GM23338 (cell line): ENCODE results near the gene ZNF546. TPM values are rescaled to one million over a fixed set of nuclear protein-coding genes. Genes with fewer than 3 reads are reported as not detected.

Experiments used
- ATAC-seq: fragments of 200-7000 bp; cut with Tn5 transposase; 3 replicates; pipeline ENCODE4 v1.9.1; 2020
- DNase-seq: peaks from one replicate; pipeline ENCODE4 v3.0.0-alpha.2; 2015; ENCODE audit warnings: low spot score
- H2AFZ ChIP-seq: fragments of 200-600 bp; sonication (generic); 2 replicates; pipeline ENCODE4 v1.8.0; 2016; ENCODE audit warnings: antibody characterized with exemption, mild to moderate bottlenecking, moderate library complexity
- H3F3A ChIP-seq: fragments of 200-600 bp; sonication (generic); replicated peaks from 2 replicates; pipeline ENCODE4 v1.8.0; 2017; ENCODE audit warnings: antibody characterized with exemption, mixed run types, low read depth
- H3K27ac ChIP-seq: fragments of 200-600 bp; sonication (generic); 2 replicates; pipeline ENCODE4 v1.6.1; 2016; ENCODE audit warnings: low read depth
- H3K27me3 ChIP-seq: fragments of 200-600 bp; sonication (generic); 2 replicates; pipeline ENCODE4 v1.8.0; 2016; ENCODE audit warnings: mild to moderate bottlenecking, mixed run types, moderate library complexity; ENCODE audit not compliant: insufficient read depth
- H3K36me3 ChIP-seq: fragments of 200-600 bp; sonication (generic); 2 replicates; pipeline ENCODE4 v1.8.0; 2016; ENCODE audit warnings: mild to moderate bottlenecking; ENCODE audit not compliant: insufficient read depth
- H3K4me1 ChIP-seq: fragments of 200-600 bp; sonication (generic); 2 replicates; pipeline ENCODE4 v1.8.0; 2016; ENCODE audit warnings: mild to moderate bottlenecking, moderate library complexity; ENCODE audit not compliant: insufficient read depth
- H3K4me2 ChIP-seq: fragments of 200-600 bp; sonication (generic); 2 replicates; pipeline ENCODE4 v1.7.1; 2017; ENCODE audit warnings: mixed run types
- H3K4me3 ChIP-seq: fragments of 200-600 bp; sonication (generic); 2 replicates; pipeline ENCODE4 v1.6.1; 2016; ENCODE audit warnings: mixed run types
- H3K79me2 ChIP-seq: fragments of 200-600 bp; sonication (generic); replicated peaks from 2 replicates; pipeline ENCODE4 v1.8.0; 2017; ENCODE audit warnings: mild to moderate bottlenecking; ENCODE audit not compliant: insufficient read depth
- H3K9me2 ChIP-seq: fragments of 200-600 bp; sonication (generic); 2 replicates; pipeline ENCODE4 v1.8.0; 2017; ENCODE audit not compliant: insufficient read depth
- H4K20me1 ChIP-seq: fragments of 200-600 bp; sonication (generic); replicated peaks from 2 replicates; pipeline ENCODE4 v1.8.0; 2017; ENCODE audit warnings: mild to moderate bottlenecking; ENCODE audit not compliant: insufficient read depth
- H3K27ac Mint-ChIP-seq: 2 replicates; pipeline ENCODE4 v1.8.0; 2020; ENCODE audit warnings: inconsistent platforms, mild to moderate bottlenecking, moderate library complexity, mixed read lengths
- H3K27me3 Mint-ChIP-seq: 3 replicates; pipeline ENCODE4 v1.8.0; 2022; ENCODE audit warnings: low read depth, mild to moderate bottlenecking, moderate library complexity, mixed read lengths, inconsistent platforms; ENCODE audit not compliant: insufficient read depth, poor library complexity
- H3K36me3 Mint-ChIP-seq: 3 replicates; pipeline ENCODE4 v1.8.0; 2021; ENCODE audit warnings: low read depth, mild to moderate bottlenecking, inconsistent platforms, moderate library complexity, mixed read lengths
- H3K4me1 Mint-ChIP-seq: 3 replicates; pipeline ENCODE4 v1.8.0; 2020; ENCODE audit warnings: mild to moderate bottlenecking, inconsistent platforms, mixed read lengths
- H3K4me3 Mint-ChIP-seq: 3 replicates; pipeline ENCODE4 v1.8.0; 2021; ENCODE audit warnings: moderate library complexity, mild to moderate bottlenecking, inconsistent platforms, mixed read lengths
- H3K9me3 Mint-ChIP-seq: 3 replicates; pipeline ENCODE4 v1.8.0; 2020; ENCODE audit warnings: moderate library complexity, mild to moderate bottlenecking, inconsistent platforms, mixed read lengths
- JUNB ChIP-seq: IDR thresholded peaks from one replicate; pipeline ENCODE4 v1.6.1; 2016; ENCODE audit warnings: antibody characterized with exemption; ENCODE audit not compliant: unreplicated experiment
- POLR2AphosphoS5 ChIP-seq: IDR thresholded peaks from 2 replicates; pipeline ENCODE4 v1.6.1; 2016; ENCODE audit warnings: antibody characterized with exemption, low read depth
- STAT1 ChIP-seq: IDR thresholded peaks from one replicate; pipeline ENCODE4 v1.6.1; 2016; ENCODE audit warnings: antibody characterized with exemption; ENCODE audit not compliant: unreplicated experiment
- ZNF331 ChIP-seq: fragments of 250-450 bp; sonication (Bioruptor Pico); IDR thresholded peaks from 2 replicates; pipeline ENCODE4 v1.5.0; 2020; ENCODE audit warnings: low read depth, mild to moderate bottlenecking, moderate library complexity
- ZNF462 ChIP-seq: fragments of 250-450 bp; sonication (Bioruptor Pico); IDR thresholded peaks from 2 replicates; pipeline ENCODE4 v1.5.0; 2020; ENCODE audit warnings: mild to moderate bottlenecking, moderate library complexity
- polyA plus RNA-seq: library from polyadenylated mRNA; unstranded; fragments of >200 nt; fragmentation: Nextera tagmentation; extraction: Ambion mirVana; gene quantifications from 2 replicates; pipeline ENCODE4 v1.2.1, GENCODE V29; 2016
- total RNA-seq: library from RNA; depleted of rRNA; stranded (reverse); fragments of >200 nt; shearing (Covaris generic); gene quantifications from 2 replicates; pipeline ENCODE4 v1.2.3, GENCODE V29; 2014
- TF ChIP-seq, protein P1 (sequence below): IDR thresholded peaks from 2 replicates; pipeline ENCODE4 v1.6.1; 2016; ENCODE audit warnings: antibody characterized with exemption
- TF ChIP-seq, protein P2 (sequence below): IDR thresholded peaks from one replicate; pipeline ENCODE4 v1.6.1; 2018; ENCODE audit warnings: antibody characterized with exemption; ENCODE audit not compliant: unreplicated experiment
- TF ChIP-seq, protein P3 (sequence below), 2 experiments: fragments of 200-600 bp in 1 of 2; sonication (generic) in 1 of 2; conservative IDR thresholded peaks; 2 replicates each; pipeline versions ENCODE4 v1.5.1 to v1.6.1; 2016 to 2017; ENCODE audit warnings: antibody characterized with exemption in 2 of 2, low read depth in 2 of 2, mild to moderate bottlenecking in 2 of 2, moderate library complexity in 1 of 2

ZNF546 gene
- total and polyA plus RNA-seq, 2 experiments from 2014 or later, result 0.38 to 0.95 TPM

DNA sequence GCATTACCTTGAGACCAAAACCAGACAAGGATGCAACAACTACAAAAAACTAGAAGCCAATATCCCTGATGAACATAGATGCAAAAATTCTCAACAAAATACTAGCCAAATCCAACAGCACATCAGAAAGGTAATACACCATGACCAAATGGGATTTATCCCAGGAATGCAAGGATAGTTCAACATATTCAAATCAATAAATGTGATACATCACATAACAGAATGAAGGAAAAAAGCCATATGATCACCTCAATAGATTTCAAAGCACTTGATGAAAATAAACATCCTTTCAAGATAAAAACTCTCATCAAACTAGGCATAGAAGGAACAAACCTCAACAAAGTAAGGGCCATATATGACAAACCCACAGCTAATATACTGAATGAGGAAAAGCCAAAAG, 10.2 kb upstream of the ZNF546 start (continued):
- TF ChIP-seq, protein P1, sequence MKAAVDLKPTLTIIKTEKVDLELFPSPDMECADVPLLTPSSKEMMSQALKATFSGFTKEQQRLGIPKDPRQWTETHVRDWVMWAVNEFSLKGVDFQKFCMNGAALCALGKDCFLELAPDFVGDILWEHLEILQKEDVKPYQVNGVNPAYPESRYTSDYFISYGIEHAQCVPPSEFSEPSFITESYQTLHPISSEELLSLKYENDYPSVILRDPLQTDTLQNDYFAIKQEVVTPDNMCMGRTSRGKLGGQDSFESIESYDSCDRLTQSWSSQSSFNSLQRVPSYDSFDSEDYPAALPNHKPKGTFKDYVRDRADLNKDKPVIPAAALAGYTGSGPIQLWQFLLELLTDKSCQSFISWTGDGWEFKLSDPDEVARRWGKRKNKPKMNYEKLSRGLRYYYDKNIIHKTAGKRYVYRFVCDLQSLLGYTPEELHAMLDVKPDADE, result no peak
- no peak for TF ChIP-seq POLR2AphosphoS5
- no peak for TF ChIP-seq STAT1
- no peak for TF ChIP-seq ZNF331 (CRISPR knock-in tag)
- TF ChIP-seq, protein P2, sequence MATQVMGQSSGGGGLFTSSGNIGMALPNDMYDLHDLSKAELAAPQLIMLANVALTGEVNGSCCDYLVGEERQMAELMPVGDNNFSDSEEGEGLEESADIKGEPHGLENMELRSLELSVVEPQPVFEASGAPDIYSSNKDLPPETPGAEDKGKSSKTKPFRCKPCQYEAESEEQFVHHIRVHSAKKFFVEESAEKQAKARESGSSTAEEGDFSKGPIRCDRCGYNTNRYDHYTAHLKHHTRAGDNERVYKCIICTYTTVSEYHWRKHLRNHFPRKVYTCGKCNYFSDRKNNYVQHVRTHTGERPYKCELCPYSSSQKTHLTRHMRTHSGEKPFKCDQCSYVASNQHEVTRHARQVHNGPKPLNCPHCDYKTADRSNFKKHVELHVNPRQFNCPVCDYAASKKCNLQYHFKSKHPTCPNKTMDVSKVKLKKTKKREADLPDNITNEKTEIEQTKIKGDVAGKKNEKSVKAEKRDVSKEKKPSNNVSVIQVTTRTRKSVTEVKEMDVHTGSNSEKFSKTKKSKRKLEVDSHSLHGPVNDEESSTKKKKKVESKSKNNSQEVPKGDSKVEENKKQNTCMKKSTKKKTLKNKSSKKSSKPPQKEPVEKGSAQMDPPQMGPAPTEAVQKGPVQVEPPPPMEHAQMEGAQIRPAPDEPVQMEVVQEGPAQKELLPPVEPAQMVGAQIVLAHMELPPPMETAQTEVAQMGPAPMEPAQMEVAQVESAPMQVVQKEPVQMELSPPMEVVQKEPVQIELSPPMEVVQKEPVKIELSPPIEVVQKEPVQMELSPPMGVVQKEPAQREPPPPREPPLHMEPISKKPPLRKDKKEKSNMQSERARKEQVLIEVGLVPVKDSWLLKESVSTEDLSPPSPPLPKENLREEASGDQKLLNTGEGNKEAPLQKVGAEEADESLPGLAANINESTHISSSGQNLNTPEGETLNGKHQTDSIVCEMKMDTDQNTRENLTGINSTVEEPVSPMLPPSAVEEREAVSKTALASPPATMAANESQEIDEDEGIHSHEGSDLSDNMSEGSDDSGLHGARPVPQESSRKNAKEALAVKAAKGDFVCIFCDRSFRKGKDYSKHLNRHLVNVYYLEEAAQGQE, result no peak

DNA sequence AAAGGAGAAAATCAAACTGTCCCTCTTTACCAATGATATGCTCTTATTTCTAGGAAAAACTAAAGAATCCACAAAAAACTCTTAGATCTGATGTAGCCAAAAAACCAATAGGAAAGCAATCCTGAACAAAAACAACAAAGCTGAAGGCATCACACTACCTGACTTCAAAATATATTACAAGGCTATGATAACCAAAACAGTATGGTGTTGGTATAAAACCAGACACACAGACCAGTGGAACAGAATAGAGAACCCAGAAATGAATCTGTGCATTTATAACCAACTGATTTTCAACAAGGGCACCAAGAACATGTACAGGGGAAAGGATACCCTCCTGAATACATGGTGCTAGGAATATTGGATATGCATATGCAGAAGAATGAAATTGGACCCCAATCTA, 9.7 kb upstream of the ZNF546 start:
- no peaks in the 10 kb centered on the region for H3K4me1 Mint-ChIP-seq
- H4K20me1 ChIP-seq, result peaks cover 5% of the 10 kb centered on the region; the same call in 1 of the 2 replicates
- H3K9me3 Mint-ChIP-seq, result peaks cover 44% of the 10 kb centered on the region
- H3K4me2 ChIP-seq, result no peak overlapping the region
- ATAC-seq, result no peak
- peaks cover 77% of the 10 kb centered on the region for H3K79me2 ChIP-seq
- H3K27ac ChIP-seq, result no peak overlapping the region
- DNase-seq, result no peak
- peaks cover 52% of the 10 kb centered on the region for H3K36me3 Mint-ChIP-seq
- H3F3A ChIP-seq, result no peaks in the 10 kb centered on the region
- H3K9me2 ChIP-seq, result no peaks in the 10 kb centered on the region
- H3K27me3 ChIP-seq, result no peaks in the 10 kb centered on the region
- H3K27ac Mint-ChIP-seq, result no peak overlapping the region
- no peak overlapping the region for H3K4me3 Mint-ChIP-seq
- peaks cover 3% of the 10 kb centered on the region; the same call in 1 of the 2 replicates for H3K36me3 ChIP-seq
- H2AFZ ChIP-seq, result no peak overlapping the region
- no peak overlapping the region for H3K4me3 ChIP-seq
- H3K4me1 ChIP-seq, result no peaks in the 10 kb centered on the region
- no peaks in the 10 kb centered on the region for H3K27me3 Mint-ChIP-seq
- TF ChIP-seq, protein P3, sequence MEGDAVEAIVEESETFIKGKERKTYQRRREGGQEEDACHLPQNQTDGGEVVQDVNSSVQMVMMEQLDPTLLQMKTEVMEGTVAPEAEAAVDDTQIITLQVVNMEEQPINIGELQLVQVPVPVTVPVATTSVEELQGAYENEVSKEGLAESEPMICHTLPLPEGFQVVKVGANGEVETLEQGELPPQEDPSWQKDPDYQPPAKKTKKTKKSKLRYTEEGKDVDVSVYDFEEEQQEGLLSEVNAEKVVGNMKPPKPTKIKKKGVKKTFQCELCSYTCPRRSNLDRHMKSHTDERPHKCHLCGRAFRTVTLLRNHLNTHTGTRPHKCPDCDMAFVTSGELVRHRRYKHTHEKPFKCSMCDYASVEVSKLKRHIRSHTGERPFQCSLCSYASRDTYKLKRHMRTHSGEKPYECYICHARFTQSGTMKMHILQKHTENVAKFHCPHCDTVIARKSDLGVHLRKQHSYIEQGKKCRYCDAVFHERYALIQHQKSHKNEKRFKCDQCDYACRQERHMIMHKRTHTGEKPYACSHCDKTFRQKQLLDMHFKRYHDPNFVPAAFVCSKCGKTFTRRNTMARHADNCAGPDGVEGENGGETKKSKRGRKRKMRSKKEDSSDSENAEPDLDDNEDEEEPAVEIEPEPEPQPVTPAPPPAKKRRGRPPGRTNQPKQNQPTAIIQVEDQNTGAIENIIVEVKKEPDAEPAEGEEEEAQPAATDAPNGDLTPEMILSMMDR (conservative IDR thresholded peaks at IDR 0.05; ENCODE audit: low read depth in 2 of 2), result no peak
- TF ChIP-seq STAT1 (no peak), ZNF462 (no peak), ZNF331 (CRISPR knock-in tag) (no peak), JUNB (no peak)
- TF ChIP-seq, protein P2, result no peak
